ENCODE data around the gene LAMA5. TPM values are rescaled to one million over a fixed set of nuclear protein-coding genes. Genes with fewer than 3 reads are reported as not detected.

LAMA5 gene
- total and polyA plus RNA-seq, 2 of the 8 experiments (the other 6 are each of a cell fraction or from before 2014, with no cell fraction given), result 34.4 to 225 TPM

- no peaks in the 10 kb centered on the region for H3K27me3 ChIP-seq (replicated peaks in 1 of 4; ENCODE audit: control insufficient read depth in 3 of 4, extremely low read depth in 1 of 4, insufficient read depth in 3 of 4, low read length in 3 of 4)
Measured at GRCh38 chr20:62262064-62262463, 105.0 kb downstream of the LAMA5 start.

More at GRCh38 chr20:62262064-62262463, 105.0 kb downstream of the LAMA5 start:
- Histone ChIP-seq H2BK20ac (ENCODE audit: low read length) (no peak overlapping the region), H2AFZ (ENCODE audit: low read length) (no peak overlapping the region), H3K36me3 (ENCODE audit: control insufficient read depth in 2 of 4, insufficient read depth in 4 of 4, low read length in 3 of 4) (peaks cover 2 to 24% (median 15%) of the 10 kb centered on the region in 4 experiments; a peak in 6 of 8 replicates), H3K9ac (replicated peaks in 1 of 4; ENCODE audit: extremely low read depth in 1 of 4, low read depth in 3 of 4, low read length in 3 of 4) (no peak overlapping the region), H3K23me2 (ENCODE audit: low read depth, low read length) (no peaks in the 10 kb centered on the region), H3K18ac (ENCODE audit: extremely low read depth, low read length) (no peak overlapping the region), H3K4me2 (ENCODE audit: insufficient read depth in 1 of 2, low read depth in 2 of 2, low read length in 2 of 2) (no peak overlapping the region), H4K91ac (replicated peaks; ENCODE audit: insufficient read length, low read length) (no peak overlapping the region), H3K9me3 (ENCODE audit: insufficient read depth in 2 of 2, low read depth in 1 of 2, low read length in 1 of 2) (peaks cover 0 to 2% of the 10 kb centered on the region in 2 experiments; a peak in 2 of 4 replicates), H2BK12ac (ENCODE audit: low read depth, low read length) (no peak overlapping the region), H3K4me1 (replicated peaks in 1 of 4; ENCODE audit: control insufficient read depth in 3 of 4, insufficient read depth in 4 of 4, low read length in 3 of 4) (no peaks in the 10 kb centered on the region), H2BK120ac (replicated peaks; ENCODE audit: low read depth, low read length) (no peak overlapping the region), H4K5ac (ENCODE audit: insufficient read length, low read depth, low read length) (no peak overlapping the region), H3K27ac (ENCODE audit: low read depth, low read length) (no peak overlapping the region), H2BK15ac (ENCODE audit: low read length) (no peak overlapping the region), H3K56ac (replicated peaks; ENCODE audit: insufficient read length, low read depth, low read length) (no peak overlapping the region), H2AK5ac (ENCODE audit: low read depth, low read length) (no peak overlapping the region), H3K23ac (ENCODE audit: insufficient read length) (no peak overlapping the region), H4K8ac (ENCODE audit: extremely low read depth, insufficient read depth, low read length) (no peak overlapping the region), H3K79me2 (ENCODE audit: control insufficient read depth in 1 of 2, insufficient read depth in 2 of 2, low read length in 2 of 2) (peaks cover 0 to 6% of the 10 kb centered on the region in 2 experiments; a peak in 1 of 4 replicates), H3K4me3 (ENCODE audit: extremely low read depth in 1 of 4, insufficient read depth in 2 of 4, low read depth in 3 of 4, low read length in 4 of 4) (no peak overlapping the region), H3K4ac (replicated peaks; ENCODE audit: insufficient read length, low read depth, low read length) (no peak overlapping the region), H4K20me1 (replicated peaks in 1 of 2; ENCODE audit: control insufficient read depth in 1 of 2, insufficient read depth in 2 of 2, low read length in 2 of 2) (peaks cover 4 to 8% of the 10 kb centered on the region in 2 experiments), H3K14ac (ENCODE audit: insufficient read length) (no peak overlapping the region), H2BK5ac (ENCODE audit: low read depth, low read length) (no peak overlapping the region), H3K79me1 (ENCODE audit: low read depth, low read length) (peaks cover 5% of the 10 kb centered on the region)
- ChIA-PET CTCF (ENCODE audit: partially characterized antibody) (interaction anchor here (1.2 to 1.4 kb wide), 3 partner anchors 29 to 60 kb away, joined by 3 to 5 read pairs (median 4); no protein-coding TSS in a partner anchor), POLR2A (ENCODE audit: partially characterized antibody) (interaction anchor here (0.9 kb wide), 1 partner anchor 19 kb away, joined by 3 read pairs; no protein-coding TSS in a partner anchor)
- DNase-seq (ENCODE audit: low read depth in 1 of 2, low spot score in 2 of 2) (no peak), FAIRE-seq (no peak)
- no peak for TF ChIP-seq SIX5 (IDR thresholded peaks at IDR 0.05; ENCODE audit: low read depth, low read length)
- 92% methylated on average over 10 of the region's 10 CpGs; no CpG with 5 or more reads in 1 of the 2 experiments for WGBS, 2 experiments (ENCODE audit: extremely low coverage in 1 of 2, insufficient coverage in 1 of 2, insufficient read length in 1 of 2, insufficient replicate concordance in 2 of 2, low coverage in 1 of 2, low lambda C conversion rate in 2 of 2, missing lambda C conversion rate in 1 of 2)

Measured in H1 (cell line).